ENCODE results near the gene DCLRE1C. TPM values are rescaled to one million over a fixed set of nuclear protein-coding genes. Genes with fewer than 3 reads are reported as not detected.

DCLRE1C gene
- total and polyA plus RNA-seq, 2 donors (not counting 3 experiments of a cell fraction or from before 2014, with no cell fraction given): 2.1 to 15.8 TPM

DNA sequence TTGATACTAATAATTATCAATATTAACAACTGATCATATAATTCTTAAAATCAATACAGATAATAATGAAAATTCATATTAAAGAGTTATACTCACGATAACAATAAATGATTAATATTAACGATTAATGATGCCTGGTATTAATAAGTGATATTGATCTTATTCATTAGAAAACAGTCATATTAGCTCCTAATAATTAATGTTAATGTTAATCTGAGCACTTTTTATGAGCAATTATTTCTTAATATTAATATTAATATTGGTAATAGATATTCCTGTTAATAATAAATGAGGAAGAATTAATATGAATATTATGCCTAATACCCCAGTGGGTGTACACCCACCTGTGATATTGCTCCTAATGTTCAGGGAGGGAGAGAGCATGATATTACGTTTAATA, 28.8 kb upstream of the DCLRE1C start:
- ChIA-PET CTCF (no interaction called here), POLR2A (no interaction called here)
- dilution Hi-C loops (cut with MboI; ENCODE audit: extremely low pct_ligation_motif_present, low sequenced_read_pairs) (no loop called here), intact Hi-C loops (cut with micrococcal nuclease) (no loop called here)
- Histone ChIP-seq H3K27ac (ENCODE audit: insufficient read depth, low read depth, low read length) (no peak overlapping the region), H3K9me1 (replicated peaks; ENCODE audit: control insufficient read depth, extremely low read depth, insufficient read depth, low read length) (no peaks in the 10 kb centered on the region), H3K4me3 (replicated peaks in 1 of 3; ENCODE audit: insufficient read depth in 1 of 3, low read depth in 1 of 3, low read length in 3 of 3) (no peak overlapping the region), H3K9me3 (replicated peaks; ENCODE audit: control insufficient read depth, insufficient read depth, low read length) (no peaks in the 10 kb centered on the region), H3K27me3 (ENCODE audit: control insufficient read depth in 2 of 2, insufficient read depth in 2 of 2, low read length in 2 of 2) (no peaks in the 10 kb centered on the region), H3K4me1 (ENCODE audit: control insufficient read depth, extremely low read depth, insufficient read depth, low read length) (no peaks in the 10 kb centered on the region), H2AFZ (ENCODE audit: low read depth, low read length) (no peak overlapping the region), H3K36me3 (ENCODE audit: control insufficient read depth in 2 of 2, extremely low read depth in 1 of 2, insufficient read depth in 2 of 2, low read length in 2 of 2) (no peaks in the 10 kb centered on the region), H3K9ac (replicated peaks; ENCODE audit: extremely low read depth, insufficient read depth, low read length) (no peak overlapping the region), H3K79me2 (ENCODE audit: control insufficient read depth, insufficient read depth, low read length) (no peaks in the 10 kb centered on the region), H3K4me2 (ENCODE audit: insufficient read depth, low read length) (no peak overlapping the region), H4K20me1 (replicated peaks; ENCODE audit: control insufficient read depth, extremely low read depth, insufficient read depth, low read length) (no peaks in the 10 kb centered on the region)
- DNase-seq (ENCODE audit: low read depth, low spot score) (no peak), FAIRE-seq (no peak)
- TF ChIP-seq POLR2A (IDR thresholded peaks at IDR 0.05; ENCODE audit: low read depth, low read length) (no peak), FOS (IDR thresholded peaks at IDR 0.05; ENCODE audit: borderline replicate concordance, insufficient read depth, low read length) (no peak), CTCF (IDR thresholded peaks at IDR 0.05; ENCODE audit: extremely low read depth in 1 of 2, insufficient read depth in 1 of 2, low read depth in 1 of 2, low read length in 2 of 2) (no peak), MYC (IDR thresholded peaks at IDR 0.05; ENCODE audit: low read depth, low read length) (no peak), GATA2 (IDR thresholded peaks at IDR 0.05; ENCODE audit: insufficient read depth, insufficient read length, low read depth, low read length) (no peak)
- BruUV-seq (replicated peaks): no TSS peak

DNA sequence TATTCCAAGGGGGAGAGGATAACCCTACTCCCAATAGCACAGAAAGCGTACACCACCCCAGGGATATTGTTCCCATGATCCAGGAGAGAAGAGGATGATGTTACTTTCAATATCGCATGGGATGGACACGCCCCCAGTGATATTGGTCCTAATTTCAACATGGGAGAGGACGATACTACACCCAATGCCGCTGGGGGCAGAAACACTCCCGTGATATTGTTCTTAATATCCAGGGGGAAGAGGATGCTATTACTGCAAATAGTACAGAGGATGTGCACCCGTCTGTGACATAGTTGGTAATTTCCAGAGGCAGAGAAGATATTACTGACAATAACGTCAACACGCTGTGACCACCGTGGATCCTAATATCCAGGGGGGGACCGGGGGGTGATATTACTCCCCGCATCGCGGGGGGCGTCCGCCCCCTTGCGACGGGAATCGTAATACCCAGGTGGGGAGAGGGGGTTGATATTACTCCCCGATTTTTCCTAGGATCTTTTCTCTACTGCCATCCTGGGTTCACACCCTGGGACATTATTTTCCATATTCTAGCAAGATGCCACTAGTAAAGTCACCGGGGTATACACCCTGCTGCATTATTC, 21.9 kb upstream of the DCLRE1C start:
- Histone ChIP-seq H3K4me1 (ENCODE audit: control insufficient read depth, extremely low read depth, insufficient read depth, low read length) (no peaks in the 10 kb centered on the region), H3K27me3 (ENCODE audit: control insufficient read depth in 2 of 2, insufficient read depth in 2 of 2, low read length in 2 of 2) (no peaks in the 10 kb centered on the region), H3K9me3 (replicated peaks; ENCODE audit: control insufficient read depth, insufficient read depth, low read length) (no peaks in the 10 kb centered on the region), H2AFZ (ENCODE audit: low read depth, low read length) (no peak overlapping the region), H3K79me2 (ENCODE audit: control insufficient read depth, insufficient read depth, low read length) (no peaks in the 10 kb centered on the region), H3K9me1 (replicated peaks; ENCODE audit: control insufficient read depth, extremely low read depth, insufficient read depth, low read length) (no peaks in the 10 kb centered on the region), H3K9ac (replicated peaks; ENCODE audit: extremely low read depth, insufficient read depth, low read length) (no peak overlapping the region), H3K27ac (ENCODE audit: insufficient read depth, low read depth, low read length) (no peak overlapping the region), H3K4me3 (replicated peaks in 1 of 3; ENCODE audit: insufficient read depth in 1 of 3, low read depth in 1 of 3, low read length in 3 of 3) (no peak overlapping the region), H4K20me1 (replicated peaks; ENCODE audit: control insufficient read depth, extremely low read depth, insufficient read depth, low read length) (no peaks in the 10 kb centered on the region), H3K36me3 (ENCODE audit: control insufficient read depth in 2 of 2, extremely low read depth in 1 of 2, insufficient read depth in 2 of 2, low read length in 2 of 2) (no peaks in the 10 kb centered on the region), H3K4me2 (ENCODE audit: insufficient read depth, low read length) (peak overlapping the region; percentile 62)
- DNase-seq (ENCODE audit: low read depth, low spot score) (no peak), FAIRE-seq (no peak)
- TF ChIP-seq EZH2 (IDR thresholded peaks at IDR 0.05; ENCODE audit: borderline replicate concordance, low read depth, low read length, severe bottlenecking) (no peak), CTCF (IDR thresholded peaks at IDR 0.05; ENCODE audit: extremely low read depth in 1 of 2, insufficient read depth in 1 of 2, low read depth in 1 of 2, low read length in 2 of 2) (peak; percentile 20 to 28), POLR2A (IDR thresholded peaks at IDR 0.05; ENCODE audit: low read depth, low read length) (no peak)
- no TSS peak for BruUV-seq (replicated peaks)
- POLR2A ChIA-PET: no interaction called here
- CTCF ChIA-PET: no interaction called here
- intact Hi-C loops (cut with micrococcal nuclease): no loop called here
- dilution Hi-C loops (cut with MboI; ENCODE audit: extremely low pct_ligation_motif_present, low sequenced_read_pairs): no loop called here

Data from endothelial cell of umbilical vein (primary cell).